ENCODE data around the gene SLC5A10. TPM values are rescaled to one million over a fixed set of nuclear protein-coding genes. Genes with fewer than 3 reads are reported as not detected.

SLC5A10 gene
- total RNA-seq, 2 experiments from 2014 or later, result not detected

DNA sequence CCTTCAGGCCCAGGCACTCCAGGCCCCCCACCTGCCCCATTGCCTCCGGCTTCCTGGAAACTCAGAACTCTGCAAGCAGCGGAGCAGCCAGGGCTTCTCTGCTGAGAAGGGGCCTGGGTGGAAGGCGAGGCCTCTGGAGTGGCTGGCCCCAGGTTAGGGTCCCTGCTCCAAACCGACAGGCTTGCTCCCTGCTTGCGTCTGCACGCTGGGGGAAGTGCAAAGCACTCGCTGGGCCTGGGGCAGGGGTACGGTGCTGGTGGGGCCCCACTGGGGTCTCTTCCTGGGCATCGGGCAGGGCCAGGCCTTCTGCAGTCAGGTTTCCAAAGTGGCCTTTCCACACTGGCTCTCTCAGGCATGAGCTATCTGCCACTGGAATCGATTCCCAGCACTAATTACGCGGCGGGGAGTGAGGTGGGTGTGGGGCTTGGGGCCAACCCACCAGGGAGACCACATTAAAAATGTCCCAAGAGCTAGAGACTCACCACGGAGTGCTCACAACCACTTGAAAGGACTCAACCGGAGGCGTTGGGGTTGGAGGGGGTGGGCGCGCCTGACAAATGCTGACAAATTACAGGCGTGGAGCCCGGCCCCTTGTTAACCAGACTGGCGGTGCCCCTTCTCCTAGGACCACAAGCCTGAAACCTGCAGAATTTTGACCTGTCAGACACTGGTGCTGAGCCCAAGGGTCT lies 34.7 kb downstream of the SLC5A10 start:
- H3K4me1 Mint-ChIP-seq (ENCODE audit: low read depth), result no peaks in the 10 kb centered on the region
- CTCF ChIA-PET, result no interaction called here
- no peak overlapping the region for H3K4me3 ChIP-seq (ENCODE audit: low read length)
- peaks cover 18% of the 10 kb centered on the region for H3K36me3 ChIP-seq (ENCODE audit: insufficient read depth, low read length)
- no peaks in the 10 kb centered on the region for H3K9me3 Mint-ChIP-seq
- no peaks in the 10 kb centered on the region for H3K27me3 Mint-ChIP-seq
- H3K27ac ChIP-seq (ENCODE audit: low read depth in 1 of 2, low read length in 2 of 2), result no peak overlapping the region
- no peaks in the 10 kb centered on the region for H3K9me3 ChIP-seq (ENCODE audit: control insufficient read depth in 1 of 2, insufficient read depth in 1 of 2, low read length in 2 of 2)
- intact Hi-C loops (cut with DNase I, micrococcal nuclease), result no loop called here
- TF ChIP-seq, protein P1, sequence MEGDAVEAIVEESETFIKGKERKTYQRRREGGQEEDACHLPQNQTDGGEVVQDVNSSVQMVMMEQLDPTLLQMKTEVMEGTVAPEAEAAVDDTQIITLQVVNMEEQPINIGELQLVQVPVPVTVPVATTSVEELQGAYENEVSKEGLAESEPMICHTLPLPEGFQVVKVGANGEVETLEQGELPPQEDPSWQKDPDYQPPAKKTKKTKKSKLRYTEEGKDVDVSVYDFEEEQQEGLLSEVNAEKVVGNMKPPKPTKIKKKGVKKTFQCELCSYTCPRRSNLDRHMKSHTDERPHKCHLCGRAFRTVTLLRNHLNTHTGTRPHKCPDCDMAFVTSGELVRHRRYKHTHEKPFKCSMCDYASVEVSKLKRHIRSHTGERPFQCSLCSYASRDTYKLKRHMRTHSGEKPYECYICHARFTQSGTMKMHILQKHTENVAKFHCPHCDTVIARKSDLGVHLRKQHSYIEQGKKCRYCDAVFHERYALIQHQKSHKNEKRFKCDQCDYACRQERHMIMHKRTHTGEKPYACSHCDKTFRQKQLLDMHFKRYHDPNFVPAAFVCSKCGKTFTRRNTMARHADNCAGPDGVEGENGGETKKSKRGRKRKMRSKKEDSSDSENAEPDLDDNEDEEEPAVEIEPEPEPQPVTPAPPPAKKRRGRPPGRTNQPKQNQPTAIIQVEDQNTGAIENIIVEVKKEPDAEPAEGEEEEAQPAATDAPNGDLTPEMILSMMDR (IDR thresholded peaks at IDR 0.05), result no peak
- H3K4me3 Mint-ChIP-seq, result no peak overlapping the region
- H3K4me1 ChIP-seq (ENCODE audit: insufficient read depth, low read length), result peaks cover 3% of the 10 kb centered on the region
- no peak for DNase-seq
- no peak overlapping the region for H3K27ac Mint-ChIP-seq
- no peak for ATAC-seq (ENCODE audit: poor library complexity)
- POLR2A ChIA-PET, result no interaction called here
- H3K36me3 Mint-ChIP-seq (ENCODE audit: low read depth), result peaks cover 16% of the 10 kb centered on the region
- H3K27me3 ChIP-seq (ENCODE audit: control insufficient read depth in 1 of 2, insufficient read depth in 2 of 2, low read length in 2 of 2), result no peaks in the 10 kb centered on the region

DNA sequence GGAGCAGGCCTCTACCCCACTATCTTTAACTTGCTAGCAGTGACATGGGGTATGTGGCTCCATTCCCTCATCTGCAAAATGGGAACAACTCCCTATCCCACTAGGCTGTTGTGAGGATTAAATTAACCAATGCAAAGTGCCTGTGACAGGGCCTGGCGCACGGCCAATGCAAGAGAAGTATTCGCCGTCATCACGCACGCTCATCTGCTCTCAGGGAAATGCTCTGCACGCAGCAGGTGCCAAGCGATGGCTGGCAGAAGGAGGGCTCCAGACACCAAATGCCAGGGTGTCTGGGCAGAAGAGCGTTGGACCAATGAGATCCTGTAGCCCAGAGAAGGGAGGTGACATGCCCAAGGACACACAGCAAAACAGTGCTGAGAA lies 35.3 kb downstream of the SLC5A10 start:
- Histone ChIP-seq H3K27ac (ENCODE audit: low read depth in 1 of 2, low read length in 2 of 2) (no peak overlapping the region), H3K36me3 (ENCODE audit: insufficient read depth, low read length) (peaks cover 18% of the 10 kb centered on the region), H3K4me3 (ENCODE audit: low read length) (no peak overlapping the region), H3K9me3 (ENCODE audit: control insufficient read depth in 1 of 2, insufficient read depth in 1 of 2, low read length in 2 of 2) (no peaks in the 10 kb centered on the region), H3K27me3 (ENCODE audit: control insufficient read depth in 1 of 2, insufficient read depth in 2 of 2, low read length in 2 of 2) (no peaks in the 10 kb centered on the region), H3K4me1 (ENCODE audit: insufficient read depth, low read length) (peaks cover 8% of the 10 kb centered on the region)
- Mint-ChIP-seq H3K4me1 (ENCODE audit: low read depth) (no peaks in the 10 kb centered on the region), H3K27me3 (no peaks in the 10 kb centered on the region), H3K9me3 (no peaks in the 10 kb centered on the region), H3K27ac (no peak overlapping the region), H3K36me3 (ENCODE audit: low read depth) (peaks cover 16% of the 10 kb centered on the region), H3K4me3 (no peak overlapping the region)
- TF ChIP-seq, protein P1 (IDR thresholded peaks at IDR 0.05), result no peak
- ATAC-seq (ENCODE audit: poor library complexity) (no peak), DNase-seq (no peak)
- POLR2A ChIA-PET, result no interaction called here
- intact Hi-C loops (cut with DNase I, micrococcal nuclease), result no loop called here
- CTCF ChIA-PET, result no interaction called here

DNA sequence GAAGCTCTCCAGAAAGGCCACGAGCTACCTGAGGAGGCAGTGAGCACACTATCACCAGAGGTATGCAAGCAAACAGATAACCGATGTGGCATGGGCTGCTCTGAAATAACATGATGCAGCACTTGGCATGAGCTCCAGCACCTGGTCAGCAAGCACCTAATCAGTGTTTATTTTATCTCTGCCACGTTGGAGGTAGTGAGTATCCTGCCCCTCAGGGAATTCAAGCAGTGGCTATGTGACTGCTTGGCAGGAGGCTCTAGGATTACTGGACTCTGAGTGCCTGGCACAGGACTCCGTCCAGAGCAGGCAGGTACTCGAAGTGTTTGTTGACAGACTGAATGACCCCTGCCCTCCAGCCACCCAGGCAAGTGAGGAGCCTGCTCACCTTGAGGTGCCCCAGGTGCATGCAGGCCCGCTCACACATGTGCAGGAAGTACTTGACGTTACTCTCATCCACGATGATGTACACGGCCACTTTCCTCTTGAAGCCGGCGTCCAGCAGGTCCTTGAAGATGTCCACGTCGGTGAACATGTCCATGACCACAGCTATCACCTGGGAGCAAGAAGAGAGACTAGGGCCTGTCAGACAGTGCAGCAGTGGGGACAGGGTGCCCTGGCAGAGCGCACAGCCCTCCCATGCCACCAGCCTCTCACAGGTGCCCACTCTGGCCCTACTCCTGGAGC lies 36.0 kb downstream of the SLC5A10 start:
- DNase-seq, result no peak
- intact Hi-C loops (cut with DNase I, micrococcal nuclease), result no loop called here
- Histone ChIP-seq H3K27ac (ENCODE audit: low read depth in 1 of 2, low read length in 2 of 2) (no peak overlapping the region), H3K4me3 (ENCODE audit: low read length) (no peak overlapping the region), H3K9me3 (ENCODE audit: control insufficient read depth in 1 of 2, insufficient read depth in 1 of 2, low read length in 2 of 2) (no peaks in the 10 kb centered on the region), H3K27me3 (ENCODE audit: control insufficient read depth in 1 of 2, insufficient read depth in 2 of 2, low read length in 2 of 2) (no peaks in the 10 kb centered on the region), H3K4me1 (ENCODE audit: insufficient read depth, low read length) (peaks cover 16% of the 10 kb centered on the region), H3K36me3 (ENCODE audit: insufficient read depth, low read length) (peaks cover 18% of the 10 kb centered on the region)
- no peaks in the 10 kb centered on the region for H3K9me3 Mint-ChIP-seq
- peaks cover 7% of the 10 kb centered on the region for H3K4me1 Mint-ChIP-seq (ENCODE audit: low read depth)
- ATAC-seq (ENCODE audit: poor library complexity), result no peak
- ChIA-PET CTCF (interaction anchor here (0.6 kb wide), 1 partner anchor 124 kb away, joined by 7 read pairs; no protein-coding TSS in a partner anchor), POLR2A (no interaction called here)
- H3K27ac Mint-ChIP-seq, result no peak overlapping the region
- H3K36me3 Mint-ChIP-seq (ENCODE audit: low read depth), result peaks cover 16% of the 10 kb centered on the region
- no peak overlapping the region for H3K4me3 Mint-ChIP-seq
- H3K27me3 Mint-ChIP-seq, result no peaks in the 10 kb centered on the region
- TF ChIP-seq, protein P1 (IDR thresholded peaks at IDR 0.05), result no peak
